ENCODE data around the gene UEVLD. TPM values are rescaled to one million over a fixed set of nuclear protein-coding genes. Genes with fewer than 3 reads are reported as not detected.
A peak's percentile ranks its signal among the peaks of the same experiment; 100 is the strongest.

Gene UEVLD
- total and polyA plus RNA-seq, 9 of the 15 experiments (the other 6 are each of a cell fraction or from before 2014, with no cell fraction given): 4.7 to 12.6 (median 7.4) TPM

DNA sequence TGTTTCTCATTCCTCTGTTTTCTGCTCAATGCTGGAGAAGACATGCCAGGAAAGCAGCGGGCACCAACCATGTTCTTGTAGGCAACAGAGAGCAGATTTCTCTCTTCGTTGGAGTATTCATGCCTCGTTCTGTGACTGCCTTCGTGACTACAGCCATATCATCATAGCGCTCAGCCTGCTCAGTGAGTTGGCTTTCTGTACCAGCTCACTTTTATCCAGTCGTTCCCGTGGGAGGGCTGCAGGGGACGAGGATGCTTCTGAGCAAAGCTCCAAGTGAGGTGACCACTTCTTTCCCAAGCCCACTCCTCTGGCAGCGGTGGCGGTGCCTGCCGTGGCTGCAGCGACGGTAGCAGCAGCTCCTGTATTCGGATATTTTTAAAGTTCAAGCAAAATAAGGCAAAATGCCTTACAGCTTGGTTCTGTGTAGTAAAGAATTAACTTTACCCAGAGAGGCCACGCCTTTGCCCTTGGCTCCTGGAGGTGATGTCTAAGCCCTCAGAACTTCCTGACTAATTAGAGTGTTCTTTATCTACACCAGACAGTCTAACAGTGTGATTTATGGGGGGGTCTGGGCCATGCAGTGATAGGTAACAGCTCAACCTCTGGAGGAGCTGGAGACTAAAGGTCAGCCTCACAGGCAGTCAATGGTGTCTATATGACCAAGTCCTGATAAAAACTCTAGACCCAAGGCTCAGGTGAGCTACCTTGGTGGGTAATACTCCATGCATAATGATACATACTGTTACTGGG is 97.6 kb downstream of the UEVLD start (continued):
- peak; percentile 48; the same call in 1 of the 2 replicates for TF ChIP-seq FOXM1 (IDR thresholded peaks at IDR 0.05; ENCODE audit: low read depth)
- TF ChIP-seq FOXM1 (CRISPR knock-in tag; IDR thresholded peaks at IDR 0.05; ENCODE audit: low read depth): no peak
- no peak for TF ChIP-seq POU5F1 (IDR thresholded peaks at IDR 0.05; ENCODE audit: borderline replicate concordance, low read depth, low read length, partially characterized antibody)
- TF ChIP-seq SMAD3 (CRISPR knock-in tag; conservative IDR thresholded peaks at IDR 0.05): no peak
- peak; percentile 77 for TF ChIP-seq HDAC3 (IDR thresholded peaks at IDR 0.05; ENCODE audit: borderline replicate concordance, partially characterized antibody)
- TF ChIP-seq FOSL1 (tag; conservative IDR thresholded peaks at IDR 0.05): peak; percentile 56; the same call in 1 of the 2 replicates
- TF ChIP-seq HDGF (IDR thresholded peaks at IDR 0.05): no peak
- peak; percentile 86 to 99 for TF ChIP-seq RCOR1 (IDR thresholded peaks at IDR 0.05; ENCODE audit: borderline replicate concordance in 1 of 2, low read depth in 2 of 2, low read length in 2 of 2)
- no peak for TF ChIP-seq RB1 (IDR thresholded peaks at IDR 0.05; ENCODE audit: low read depth)
- TF ChIP-seq NFIC (IDR thresholded peaks at IDR 0.05): peak; percentile 62
- TF ChIP-seq TCF3 (CRISPR knock-in tag; IDR thresholded peaks at IDR 0.05): peak; percentile 93
- TF ChIP-seq KDM2B (CRISPR knock-in tag; IDR thresholded peaks at IDR 0.05): no peak
- TF ChIP-seq, protein P1, sequence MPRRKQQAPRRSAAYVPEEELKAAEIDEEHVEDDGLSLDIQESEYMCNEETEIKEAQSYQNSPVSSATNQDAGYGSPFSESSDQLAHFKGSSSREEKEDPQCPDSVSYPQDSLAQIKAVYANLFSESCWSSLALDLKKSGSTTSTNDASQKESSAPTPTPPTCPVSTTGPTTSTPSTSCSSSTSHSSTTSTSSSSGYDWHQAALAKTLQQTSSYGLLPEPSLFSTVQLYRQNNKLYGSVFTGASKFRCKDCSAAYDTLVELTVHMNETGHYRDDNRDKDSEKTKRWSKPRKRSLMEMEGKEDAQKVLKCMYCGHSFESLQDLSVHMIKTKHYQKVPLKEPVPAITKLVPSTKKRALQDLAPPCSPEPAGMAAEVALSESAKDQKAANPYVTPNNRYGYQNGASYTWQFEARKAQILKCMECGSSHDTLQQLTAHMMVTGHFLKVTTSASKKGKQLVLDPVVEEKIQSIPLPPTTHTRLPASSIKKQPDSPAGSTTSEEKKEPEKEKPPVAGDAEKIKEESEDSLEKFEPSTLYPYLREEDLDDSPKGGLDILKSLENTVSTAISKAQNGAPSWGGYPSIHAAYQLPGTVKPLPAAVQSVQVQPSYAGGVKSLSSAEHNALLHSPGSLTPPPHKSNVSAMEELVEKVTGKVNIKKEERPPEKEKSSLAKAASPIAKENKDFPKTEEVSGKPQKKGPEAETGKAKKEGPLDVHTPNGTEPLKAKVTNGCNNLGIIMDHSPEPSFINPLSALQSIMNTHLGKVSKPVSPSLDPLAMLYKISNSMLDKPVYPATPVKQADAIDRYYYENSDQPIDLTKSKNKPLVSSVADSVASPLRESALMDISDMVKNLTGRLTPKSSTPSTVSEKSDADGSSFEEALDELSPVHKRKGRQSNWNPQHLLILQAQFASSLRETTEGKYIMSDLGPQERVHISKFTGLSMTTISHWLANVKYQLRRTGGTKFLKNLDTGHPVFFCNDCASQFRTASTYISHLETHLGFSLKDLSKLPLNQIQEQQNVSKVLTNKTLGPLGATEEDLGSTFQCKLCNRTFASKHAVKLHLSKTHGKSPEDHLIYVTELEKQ (CRISPR knock-in tag; IDR thresholded peaks at IDR 0.05): no peak
- peak; percentile 56; the same call in 1 of the 2 replicates for TF ChIP-seq SMARCA4 (IDR thresholded peaks at IDR 0.05)
- no peak for TF ChIP-seq TRIM28 (IDR thresholded peaks at IDR 0.05)
- no peak for TF ChIP-seq SUPT5H (IDR thresholded peaks at IDR 0.05)
- TF ChIP-seq RFX7 (CRISPR knock-in tag; IDR thresholded peaks at IDR 0.05): no peak
- TF ChIP-seq SRSF3 (IDR thresholded peaks at IDR 0.05; ENCODE audit: insufficient read depth, low read length): no peak
- TF ChIP-seq ZNF740 (CRISPR knock-in tag; IDR thresholded peaks at IDR 0.05): peak; percentile 56
- TF ChIP-seq ZNF740 (tag; IDR thresholded peaks at IDR 0.05): no peak
- no peak for TF ChIP-seq ZMIZ1 (IDR thresholded peaks at IDR 0.05; ENCODE audit: low read depth in 2 of 2, low read length in 2 of 2)
- peak; percentile 61; the same call in 1 of the 2 replicates for TF ChIP-seq ESRRA (IDR thresholded peaks at IDR 0.05; ENCODE audit: borderline replicate concordance, low read depth)
